Choroid plexus epithelial cell (primary cell): ENCODE results near the gene C17orf114.
A peak's percentile ranks its signal among the peaks of the same experiment; 100 is the strongest.

ENCODE experiments used
- DNase-seq: peaks from one replicate; pipeline ENCODE4 v3.0.0-alpha.2; 2010; ENCODE audit warnings: low read depth
- H3K4me3 ChIP-seq: 2 replicates; pipeline ENCODE4 v1.5.1; 2011; ENCODE audit warnings: low read depth, mild to moderate bottlenecking, control low read depth, low read length, moderate library complexity
- CTCF ChIP-seq: conservative IDR thresholded peaks from 2 replicates; pipeline ENCODE4 v1.5.1; 2011; ENCODE audit warnings: low read depth, mild to moderate bottlenecking, control low read depth, inconsistent platforms, low read length, moderate library complexity

The C17orf114 gene

GRCh38 chr17:4788159-4788806 lies 13.8 kb downstream of the C17orf114 start:
- no peak overlapping the region for H3K4me3 ChIP-seq
- no peak for DNase-seq
- no peak for TF ChIP-seq CTCF

- DNase-seq: no peak
- TF ChIP-seq CTCF: no peak
- H3K4me3 ChIP-seq: no peak overlapping the region
Measured at GRCh38 chr17:4786516-4786915, 15.6 kb downstream of the C17orf114 start.

- no peak for TF ChIP-seq CTCF
- DNase-seq: no peak
- peak within 1 kb of the TSS; percentile 12 for H3K4me3 ChIP-seq
Measured at GRCh38 chr17:4786106-4786511, 16.0 kb downstream of the C17orf114 start, which contains the start of gene VMO1. Gene VMO1 (minus strand): TSS chr17:4786364. CDS start chr17:4786352, 12 bp downstream.

GRCh38 chr17:4785311-4786105 lies 16.6 kb downstream of the C17orf114 start:
- TF ChIP-seq CTCF: no peak
- H3K4me3 ChIP-seq: no peak overlapping the region
- no peak for DNase-seq

- TF ChIP-seq CTCF: no peak
- H3K4me3 ChIP-seq: no peak overlapping the region
- DNase-seq: no peak
Measured at GRCh38 chr17:4782652-4783051, 19.5 kb downstream of the C17orf114 start.

- no peak overlapping the region for H3K4me3 ChIP-seq
- TF ChIP-seq CTCF: no peak
- DNase-seq: no peak
Measured at GRCh38 chr17:4780325-4780955, 21.7 kb downstream of the C17orf114 start.
